ENCODE data around the gene PSME1.

GRCh38 chr14:24094841-24095270, 41.1 kb upstream of the PSME1 start:
- TF ChIP-seq CTCF (IDR thresholded peaks at IDR 0.05 in 2 of 3, conservative IDR thresholded peaks at IDR 0.05 in 1 of 3; ENCODE audit: control insufficient read depth in 2 of 3, extremely low read depth in 1 of 3, insufficient read depth in 1 of 3, low read depth in 3 of 3, low read length in 3 of 3), result no peak
- TF ChIP-seq HDAC2 (IDR thresholded peaks at IDR 0.05), result no peak
- TF ChIP-seq EZH2 (IDR thresholded peaks at IDR 0.05; ENCODE audit: borderline replicate concordance, control insufficient read depth, low read depth, low read length), result no peak
- TF ChIP-seq TAF1 (IDR thresholded peaks at IDR 0.05; ENCODE audit: borderline replicate concordance, low read depth, low read length), result no peak
- no peak for TF ChIP-seq SRF (IDR thresholded peaks at IDR 0.05; ENCODE audit: low read depth in 2 of 2, low read length in 2 of 2)
- TF ChIP-seq CBX3 (IDR thresholded peaks at IDR 0.05; ENCODE audit: borderline replicate concordance, low read depth), result no peak
- TF ChIP-seq POLR2A (IDR thresholded peaks at IDR 0.05; ENCODE audit: low read depth, low read length), result no peak
- TF ChIP-seq, protein P1, sequence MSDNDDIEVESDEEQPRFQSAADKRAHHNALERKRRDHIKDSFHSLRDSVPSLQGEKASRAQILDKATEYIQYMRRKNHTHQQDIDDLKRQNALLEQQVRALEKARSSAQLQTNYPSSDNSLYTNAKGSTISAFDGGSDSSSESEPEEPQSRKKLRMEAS (IDR thresholded peaks at IDR 0.05; ENCODE audit: low read depth, low read length), result no peak
- TF ChIP-seq RFX5 (IDR thresholded peaks at IDR 0.05; ENCODE audit: low read depth, low read length), result no peak
- TF ChIP-seq SUZ12 (IDR thresholded peaks at IDR 0.05; ENCODE audit: unreplicated experiment), result no peak
